Measurements from ENCODE around the gene CEP128.
A peak's percentile ranks its signal among the peaks of the same experiment; 100 is the strongest.

CEP128 gene

DNA sequence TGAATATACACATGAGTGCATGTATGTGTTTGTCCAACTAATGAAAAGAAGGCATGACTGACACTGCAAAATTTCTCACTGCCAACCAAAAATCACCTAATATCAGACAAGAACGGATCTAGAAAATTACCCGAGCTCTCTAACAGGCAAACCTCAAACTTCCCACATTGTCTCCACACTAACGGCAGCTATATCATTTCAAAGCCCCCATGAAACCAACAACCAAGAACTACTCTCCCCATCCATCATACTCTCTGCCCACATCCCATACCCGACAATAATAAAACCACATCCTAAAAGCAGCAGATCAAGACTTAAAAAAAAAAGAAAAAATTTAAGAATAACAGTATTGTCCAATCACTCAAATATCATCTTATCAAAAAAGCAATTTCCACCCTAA lies 227.1 kb downstream of the CEP128 start:
- Histone ChIP-seq H3K9ac (ENCODE audit: low read depth, low read length) (peak overlapping the region; percentile 51), H3K27ac (ENCODE audit: low read length) (peak overlapping the region; percentile 96), H4K20me1 (ENCODE audit: insufficient read depth, low read length) (no peaks in the 10 kb centered on the region), H2AFZ (ENCODE audit: low read depth, low read length) (0 out of 2 replicates have a peak overlapping the region, but pooled peaks have one; percentile 21), H3K4me3 (ENCODE audit: low read depth in 1 of 2, low read length in 2 of 2) (peak overlapping the region in 1 of 2 experiments; percentile 17; a peak in 1 of 4 replicates), H3K27me3 (ENCODE audit: insufficient read depth, low read length, poor library complexity) (no peaks in the 10 kb centered on the region), H3K79me2 (ENCODE audit: insufficient read depth, low read length) (peaks cover 14% of the 10 kb centered on the region), H3K4me2 (ENCODE audit: insufficient read depth, low read length) (peak overlapping the region; percentile 51), H3K4me1 (ENCODE audit: insufficient read depth, low read length) (peaks cover 88% of the 10 kb centered on the region), H3K36me3 (ENCODE audit: insufficient read depth, low read length) (peaks cover 16% of the 10 kb centered on the region), H3K9me3 (ENCODE audit: insufficient read depth, low read length, severe bottlenecking) (no peaks in the 10 kb centered on the region)
- peak; percentile 97 for ATAC-seq (ENCODE audit: insufficient read depth, low read depth)
- TF ChIP-seq CTCF (IDR thresholded peaks at IDR 0.05; ENCODE audit: borderline replicate concordance, extremely low read depth, low read length, poor library complexity, severe bottlenecking) (no peak), EZH2 (IDR thresholded peaks at IDR 0.05; ENCODE audit: borderline replicate concordance, low read depth, low read length, severe bottlenecking) (no peak)
- peak; percentile 81 for DNase-seq

GRCh38 chr14:80713076-80713850 lies 228.3 kb downstream of the CEP128 start:
- Histone ChIP-seq H3K27me3 (ENCODE audit: insufficient read depth, low read length, poor library complexity) (no peaks in the 10 kb centered on the region), H3K79me2 (ENCODE audit: insufficient read depth, low read length) (peaks cover 14% of the 10 kb centered on the region), H2AFZ (ENCODE audit: low read depth, low read length) (no peak overlapping the region), H3K36me3 (ENCODE audit: insufficient read depth, low read length) (peaks cover 16% of the 10 kb centered on the region), H3K9me3 (ENCODE audit: insufficient read depth, low read length, severe bottlenecking) (no peaks in the 10 kb centered on the region), H3K4me1 (ENCODE audit: insufficient read depth, low read length) (peaks cover 78% of the 10 kb centered on the region), H3K4me2 (ENCODE audit: insufficient read depth, low read length) (peak overlapping the region; percentile 51; the same call in 1 of the 2 replicates), H3K4me3 (ENCODE audit: low read depth in 1 of 2, low read length in 2 of 2) (no peak overlapping the region), H3K9ac (ENCODE audit: low read depth, low read length) (peak overlapping the region; percentile 51), H3K27ac (ENCODE audit: low read length) (peak overlapping the region; percentile 96), H4K20me1 (ENCODE audit: insufficient read depth, low read length) (no peaks in the 10 kb centered on the region)
- DNase-seq (no peak), ATAC-seq (ENCODE audit: insufficient read depth, low read depth) (no peak)
- TF ChIP-seq CTCF (IDR thresholded peaks at IDR 0.05; ENCODE audit: borderline replicate concordance, extremely low read depth, low read length, poor library complexity, severe bottlenecking) = no peak
- TF ChIP-seq EZH2 (IDR thresholded peaks at IDR 0.05; ENCODE audit: borderline replicate concordance, low read depth, low read length, severe bottlenecking) = no peak

DNA sequence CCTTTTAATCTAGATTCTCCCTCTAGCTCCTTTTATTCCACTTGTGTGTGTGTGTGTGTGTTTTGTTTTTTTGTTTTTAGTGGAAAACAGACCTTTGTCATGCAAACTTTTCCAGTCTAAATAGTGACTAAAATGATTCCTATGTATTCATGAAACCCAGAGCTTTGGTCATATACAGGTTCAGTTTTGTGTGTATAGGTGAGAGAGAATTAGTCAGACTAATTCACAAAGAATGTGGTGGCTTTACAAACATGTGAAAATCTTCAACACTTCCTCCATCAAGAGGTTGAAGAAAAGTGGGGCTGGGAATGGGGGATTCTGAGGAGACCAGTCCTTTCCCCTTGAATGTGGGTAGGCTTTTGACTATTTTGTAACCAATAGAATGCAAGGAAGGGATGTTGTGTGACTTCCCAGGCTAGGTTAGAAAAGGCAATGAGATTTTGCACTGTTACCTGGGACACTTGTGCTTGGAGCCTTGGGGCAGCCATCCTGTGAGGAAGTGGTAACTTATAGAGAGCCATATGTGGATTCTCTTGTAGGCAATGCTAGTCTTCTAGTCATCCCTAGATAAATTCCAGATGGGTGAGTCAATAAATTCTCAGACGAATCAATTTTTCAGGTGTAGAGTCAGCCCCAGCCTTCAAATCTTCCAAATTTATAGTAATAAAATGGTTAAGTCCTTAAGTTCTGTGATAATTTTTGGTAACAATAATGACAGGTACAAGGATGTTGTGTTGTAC lies 236.1 kb downstream of the CEP128 start:
- Histone ChIP-seq H3K27ac (ENCODE audit: low read length) (no peak overlapping the region), H3K27me3 (ENCODE audit: insufficient read depth, low read length, poor library complexity) (no peaks in the 10 kb centered on the region), H4K20me1 (ENCODE audit: insufficient read depth, low read length) (no peaks in the 10 kb centered on the region), H3K9ac (ENCODE audit: low read depth, low read length) (no peak overlapping the region), H3K4me3 (ENCODE audit: low read depth in 1 of 2, low read length in 2 of 2) (no peak overlapping the region), H3K4me2 (ENCODE audit: insufficient read depth, low read length) (no peak overlapping the region), H2AFZ (ENCODE audit: low read depth, low read length) (no peak overlapping the region), H3K9me3 (ENCODE audit: insufficient read depth, low read length, severe bottlenecking) (no peaks in the 10 kb centered on the region), H3K36me3 (ENCODE audit: insufficient read depth, low read length) (peaks cover 22% of the 10 kb centered on the region), H3K79me2 (ENCODE audit: insufficient read depth, low read length) (no peaks in the 10 kb centered on the region), H3K4me1 (ENCODE audit: insufficient read depth, low read length) (peaks cover 11% of the 10 kb centered on the region)
- no peak for ATAC-seq (ENCODE audit: insufficient read depth, low read depth)
- no peak for DNase-seq
- TF ChIP-seq CTCF (IDR thresholded peaks at IDR 0.05; ENCODE audit: borderline replicate concordance, extremely low read depth, low read length, poor library complexity, severe bottlenecking) (no peak), EZH2 (IDR thresholded peaks at IDR 0.05; ENCODE audit: borderline replicate concordance, low read depth, low read length, severe bottlenecking) (no peak)

All from DND-41 (cell line).